Dermis blood vessel endothelial cell (primary cell): ENCODE results near the gene NUP62CL. TPM values are rescaled to one million over a fixed set of nuclear protein-coding genes. Genes with fewer than 3 reads are reported as not detected.
"Not testable (repeated sequence)": the region's sequence is repeated elsewhere in the genome, so short reads cannot be mapped to it uniquely, and the experiment has no call there.

Experiments used
- DNase-seq: peaks from one replicate; pipeline ENCODE4 v3.0.0; 2010
- total RNA-seq: library from RNA; depleted of rRNA; stranded (reverse); fragments of >200 nt; gene quantifications from 2 replicates; pipeline ENCODE4 v1.2.3, GENCODE V29; 2014

Gene NUP62CL, protein sequence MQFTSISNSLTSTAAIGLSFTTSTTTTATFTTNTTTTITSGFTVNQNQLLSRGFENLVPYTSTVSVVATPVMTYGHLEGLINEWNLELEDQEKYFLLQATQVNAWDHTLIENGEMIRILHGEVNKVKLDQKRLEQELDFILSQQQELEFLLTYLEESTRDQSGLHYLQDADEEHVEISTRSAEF
- 0.23 TPM in 1 of 2 replicates, not detected in the other for total RNA-seq

DNA sequence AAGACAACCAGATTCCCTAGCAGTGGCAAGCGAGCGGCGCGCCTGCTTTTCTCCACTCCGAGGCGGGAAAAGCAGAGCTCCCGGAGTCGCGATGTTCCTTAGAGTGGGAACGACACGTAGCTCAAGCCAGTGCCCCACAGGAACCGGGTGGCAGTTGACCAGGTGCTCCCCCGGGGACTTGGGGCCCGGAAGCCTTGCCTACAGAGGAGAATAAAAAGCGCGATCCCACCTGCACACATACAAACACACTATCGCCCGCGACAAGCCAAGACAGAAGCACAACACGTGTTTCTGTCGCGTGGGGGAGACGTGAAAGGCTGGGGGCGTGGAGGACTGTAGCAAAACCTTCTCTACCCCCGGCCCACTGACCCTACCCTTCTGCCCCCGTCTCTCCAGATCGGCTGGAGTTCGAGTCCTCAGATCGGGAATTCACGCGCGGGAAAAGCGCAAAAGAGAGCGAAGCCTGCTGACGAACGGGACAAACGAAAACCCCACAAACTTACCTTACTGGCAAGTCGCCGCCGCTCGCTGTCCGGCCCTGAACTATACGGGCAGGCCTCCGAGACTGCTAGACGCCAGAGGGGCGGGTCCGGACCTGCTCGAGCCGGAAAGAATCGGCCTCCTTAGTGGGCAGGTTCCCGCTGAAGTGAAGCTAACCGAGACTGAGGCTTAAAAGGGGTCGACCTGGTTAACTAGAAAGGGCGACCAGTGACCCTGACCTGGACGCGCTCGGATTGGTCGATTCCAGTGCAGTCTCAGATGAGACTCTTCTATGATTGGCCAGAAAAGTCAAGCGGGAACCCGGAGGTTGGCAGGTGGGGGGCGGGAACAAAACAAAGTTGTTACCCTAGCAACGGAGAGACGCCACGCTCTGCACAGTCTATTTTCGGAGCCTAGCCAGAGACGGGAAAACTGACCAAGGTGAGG lies at the start of gene NUP62CL, which contains the start of gene DNAAF6:
TSS of gene NUP62CL (minus strand) at position 664 of the 927 bp plus-strand sequence. CDS start 31,287 bp downstream, outside the sequence.
TSS of gene DNAAF6 (plus strand) at position 842 of the 927 bp plus-strand sequence. CDS start 6,265 bp downstream, outside the sequence.
- peak; percentile 21 for DNase-seq

DNA sequence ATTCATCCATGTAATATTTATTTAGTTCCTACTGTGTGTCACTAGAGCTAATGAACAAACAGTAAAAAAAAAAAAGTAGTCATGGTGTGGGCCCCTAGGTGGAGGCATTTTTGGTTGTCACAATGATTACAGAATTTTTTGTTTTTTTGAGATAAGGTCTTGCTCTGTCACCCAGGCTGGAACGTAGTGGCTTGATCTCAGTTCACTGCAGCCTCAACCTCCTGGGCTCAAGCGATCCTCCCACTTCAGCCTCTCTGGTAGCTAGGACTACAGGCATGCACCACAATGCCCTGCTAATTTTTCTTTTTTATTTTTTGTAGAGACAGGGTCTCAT lies 22.2 kb upstream of the NUP62CL start:
- DNase-seq: no peak

DNA sequence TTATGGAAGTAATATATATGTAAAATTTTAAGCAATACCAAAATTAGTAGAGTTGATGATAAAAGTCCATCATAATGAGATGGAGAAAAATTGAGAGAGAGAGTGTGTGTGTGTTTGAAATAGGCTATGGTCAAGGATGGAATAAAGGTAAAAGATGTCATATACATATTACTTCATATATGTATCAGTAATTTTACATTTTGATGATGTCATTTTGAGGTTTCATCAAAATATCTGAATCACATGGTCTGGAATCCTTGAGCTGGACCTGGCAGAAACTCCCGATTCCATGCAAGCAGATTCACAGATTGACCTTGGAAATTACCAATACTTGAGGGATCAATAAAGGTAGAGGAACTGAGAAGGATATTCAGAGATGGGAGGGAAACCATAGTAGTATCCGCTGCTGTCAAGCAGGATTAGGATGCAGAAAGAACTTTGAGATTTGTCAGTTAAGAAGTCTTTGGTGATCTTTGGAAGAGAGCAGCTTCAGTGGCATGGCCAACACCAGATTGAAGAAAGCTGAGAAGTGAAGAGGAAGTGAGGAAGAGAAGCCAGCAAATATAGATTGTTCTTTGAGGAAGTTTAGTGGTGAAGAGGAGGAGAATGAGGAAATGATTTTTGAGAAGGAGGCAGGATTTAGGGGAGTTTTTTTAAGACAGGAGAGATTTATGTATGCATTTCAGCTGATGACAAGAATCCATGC lies 21.7 kb upstream of the NUP62CL start:
- no peak for DNase-seq

DNA sequence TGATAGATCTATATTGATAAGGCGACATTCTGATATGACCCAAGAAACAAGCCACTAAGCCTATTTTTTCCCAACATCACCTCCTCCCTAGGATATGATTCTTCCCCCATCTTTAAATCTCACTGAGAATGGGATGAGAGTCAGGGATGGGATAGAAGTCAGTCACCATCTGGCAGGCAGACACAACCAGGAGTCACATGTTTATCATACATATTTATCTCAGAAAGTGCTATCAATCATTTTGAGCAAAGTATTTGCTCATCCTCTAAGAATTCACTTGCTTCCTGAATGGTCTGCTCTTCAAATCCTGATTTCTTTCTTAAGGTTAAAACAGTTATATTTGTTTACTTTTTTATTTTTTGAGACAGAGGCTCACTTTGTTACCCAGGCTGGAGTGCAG lies 20.5 kb upstream of the NUP62CL start:
- no peak for DNase-seq

DNA sequence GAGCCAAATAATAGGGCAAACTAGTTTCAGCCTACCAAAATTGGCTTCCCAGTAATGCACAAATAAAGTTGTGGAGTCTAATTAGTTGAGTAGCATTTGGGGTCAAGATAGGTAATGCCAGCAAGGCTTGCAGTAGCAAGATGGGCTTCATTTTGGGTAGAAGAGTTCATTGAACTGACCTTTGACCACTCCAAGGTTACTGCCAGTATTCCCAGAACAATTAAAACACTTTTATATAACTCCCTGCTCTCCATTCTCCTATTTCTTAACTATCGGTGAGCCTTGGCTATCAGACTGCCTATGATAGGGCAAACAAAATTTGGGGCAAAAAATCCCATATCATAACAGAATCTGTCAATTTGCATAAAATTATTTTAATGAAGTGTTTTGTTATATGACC lies 7.2 kb upstream of the NUP62CL start:
- no peak for DNase-seq

DNA sequence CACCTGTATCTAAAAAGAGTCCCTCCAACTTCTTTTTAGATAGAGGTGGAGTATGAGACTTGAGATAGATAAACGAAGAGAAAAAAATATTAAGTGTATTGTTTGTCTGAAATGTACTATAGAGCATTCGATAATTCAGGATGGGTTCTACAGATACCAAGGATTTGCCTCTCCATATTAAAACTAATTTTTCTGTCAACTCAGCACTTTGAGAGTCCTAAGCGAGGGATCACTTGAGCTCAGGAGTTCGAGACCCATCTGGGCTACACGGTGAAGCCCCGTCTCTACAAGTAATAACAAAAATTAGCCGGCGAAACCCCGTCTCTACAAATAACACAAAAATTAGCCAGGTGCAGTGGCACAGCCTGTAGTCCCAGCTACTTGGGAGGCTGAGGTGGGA lies 1.7 kb upstream of the NUP62CL start:
- no peak for DNase-seq

DNA sequence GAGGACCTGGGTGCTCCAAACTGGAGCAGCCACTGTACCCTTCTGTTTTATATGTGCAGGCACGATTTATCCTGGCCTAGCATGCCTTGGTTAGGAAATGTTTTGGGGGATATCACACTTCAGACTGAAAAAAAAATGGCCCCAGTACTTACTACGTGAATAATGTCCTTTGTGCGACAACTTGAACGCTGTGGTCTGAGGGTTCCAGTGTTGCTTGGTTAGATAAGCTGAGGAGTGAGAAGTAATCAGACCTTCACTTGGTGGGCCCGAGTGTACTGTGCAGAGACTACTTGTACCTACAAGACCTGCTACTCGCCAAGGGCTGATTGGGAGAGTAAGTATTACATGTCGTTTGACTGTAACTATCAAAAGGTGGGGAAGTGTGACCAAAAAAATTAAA lies 856 bp upstream of the NUP62CL start:
- DNase-seq: no peak

DNA sequence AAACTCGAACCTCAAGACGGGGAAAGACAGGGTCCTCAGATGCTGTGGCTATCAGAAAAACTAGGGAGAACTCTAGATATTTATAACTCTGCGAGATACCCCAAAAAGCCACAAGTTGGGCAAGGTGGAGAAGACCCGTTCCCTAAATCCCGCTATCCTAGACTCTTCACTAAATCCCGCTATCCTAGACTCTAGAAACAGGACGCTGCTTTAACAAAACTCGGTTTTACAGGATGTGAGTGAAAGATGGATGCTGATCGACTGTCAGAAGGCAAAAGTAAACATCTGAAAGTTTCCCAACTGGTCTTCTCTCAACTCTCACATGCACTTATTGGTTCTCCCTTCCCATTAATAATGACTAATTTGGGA lies 448 bp upstream of the NUP62CL start:
- DNase-seq: no peak

DNA sequence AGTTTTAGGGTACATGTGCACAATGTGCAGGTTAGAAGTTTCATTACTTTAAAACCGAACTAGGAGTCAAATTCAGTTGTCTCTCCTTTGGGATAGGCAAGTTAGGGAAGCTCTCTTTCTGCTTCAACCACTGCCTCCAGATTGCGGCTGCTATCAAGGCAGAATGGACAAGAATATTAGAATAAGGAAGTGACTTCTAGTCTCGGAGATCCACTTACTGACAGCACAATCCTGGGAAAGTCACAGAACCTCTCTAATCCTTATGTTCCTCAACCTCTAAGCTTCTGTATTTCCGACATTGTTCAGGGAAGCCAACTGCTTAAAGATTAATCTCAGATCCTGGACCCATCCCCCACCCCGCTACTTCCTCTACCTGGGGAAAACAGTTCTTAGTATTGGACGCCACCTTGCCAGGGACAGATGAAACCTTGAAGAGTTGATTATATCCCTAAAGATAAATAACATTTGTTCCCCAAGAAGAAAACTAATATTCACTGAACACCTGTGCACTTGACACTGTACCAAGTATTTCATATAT lies 2.1 kb downstream of the NUP62CL start:
- DNase-seq: no peak

DNA sequence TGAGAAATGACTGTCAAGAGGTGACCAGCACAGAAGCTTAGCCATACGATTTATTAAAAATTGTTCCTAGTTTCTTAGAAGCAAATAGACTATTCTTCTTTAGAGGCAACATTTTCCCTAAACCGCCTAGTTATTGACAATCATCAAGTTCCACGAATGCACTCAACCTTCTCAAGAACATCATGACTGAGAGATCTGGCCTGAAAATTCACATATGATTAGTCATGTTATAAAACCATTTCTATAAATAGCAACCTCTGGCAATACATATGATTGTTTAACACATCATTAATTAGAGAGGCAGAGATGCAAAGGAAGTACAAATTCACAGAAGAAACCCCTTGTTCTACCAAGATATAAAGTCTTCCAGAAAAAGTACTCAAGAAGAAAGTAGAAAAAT lies 6.7 kb downstream of the NUP62CL start:
- no peak for DNase-seq

DNA sequence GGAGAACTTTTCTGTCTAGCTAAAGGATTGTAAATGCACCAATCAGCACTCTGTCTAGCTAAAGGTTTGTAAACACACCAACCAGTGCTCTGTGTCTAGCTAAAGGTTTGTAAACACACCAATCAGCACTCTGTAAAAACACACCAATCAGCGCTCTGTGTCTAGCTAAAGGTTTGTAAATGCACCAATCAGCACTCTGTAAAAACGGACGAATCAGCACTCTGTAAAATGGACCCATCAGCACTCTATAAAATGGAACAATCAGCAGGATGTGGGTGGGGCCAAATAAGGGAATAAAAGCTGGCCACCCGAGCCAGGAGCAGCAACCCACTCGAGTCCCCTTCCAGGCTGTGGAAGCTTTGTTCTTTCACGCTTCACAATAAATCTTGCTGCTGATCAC lies 8.2 kb downstream of the NUP62CL start:
- not testable (repeated sequence) for DNase-seq

DNA sequence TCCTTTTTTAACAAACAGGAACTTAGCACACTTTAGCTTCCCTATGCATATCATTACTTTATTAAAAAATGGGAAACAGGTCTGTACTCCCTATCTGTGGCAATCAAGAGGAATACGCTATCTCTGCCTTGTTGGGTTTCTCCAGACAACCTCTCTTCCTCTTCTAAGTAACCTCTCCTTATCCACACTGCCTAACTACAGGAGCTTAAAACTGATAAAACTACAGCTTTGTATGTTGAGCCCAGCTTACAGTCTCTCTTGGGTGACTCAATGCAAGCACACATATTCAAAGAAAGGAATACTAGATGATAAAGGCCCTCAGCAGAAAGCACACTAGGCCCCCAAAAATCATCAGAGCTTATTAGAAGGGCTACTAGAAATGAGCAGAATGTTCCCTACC lies 8.9 kb downstream of the NUP62CL start:
- DNase-seq: no peak

DNA sequence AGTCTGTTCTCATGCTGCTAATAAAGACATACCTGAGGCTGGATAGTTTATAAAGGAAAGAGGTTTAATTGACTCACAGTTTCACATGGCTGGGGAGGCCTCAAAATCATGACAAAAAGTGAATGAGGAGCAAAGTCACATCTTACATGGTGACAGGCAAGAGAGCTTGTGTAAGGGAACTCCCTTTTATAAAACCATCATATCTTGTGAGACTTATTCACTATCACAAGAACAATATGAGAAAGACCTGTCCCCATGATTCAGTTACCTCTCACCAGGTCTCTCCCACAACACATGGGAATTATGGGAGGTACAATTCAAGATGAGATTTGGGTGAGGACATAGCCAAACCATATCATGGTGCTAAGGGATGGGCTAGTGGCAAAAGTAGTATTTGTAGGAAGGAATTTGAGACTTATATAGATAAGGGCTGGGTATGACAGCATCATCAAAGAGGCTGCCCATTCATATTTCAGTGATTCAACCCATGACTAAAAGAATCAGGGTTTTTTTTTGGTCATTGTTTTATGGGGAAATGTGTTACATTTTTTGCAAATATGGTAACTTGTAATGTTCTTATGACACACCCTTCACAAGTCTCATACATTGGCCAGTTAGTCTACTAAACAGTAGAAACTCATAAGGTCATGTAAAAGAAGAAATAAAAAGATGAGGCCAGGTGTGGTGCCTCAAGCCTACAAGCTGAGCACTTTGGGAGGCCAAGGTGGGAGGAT lies 34.7 kb downstream of the NUP62CL start:
- DNase-seq: no peak

DNA sequence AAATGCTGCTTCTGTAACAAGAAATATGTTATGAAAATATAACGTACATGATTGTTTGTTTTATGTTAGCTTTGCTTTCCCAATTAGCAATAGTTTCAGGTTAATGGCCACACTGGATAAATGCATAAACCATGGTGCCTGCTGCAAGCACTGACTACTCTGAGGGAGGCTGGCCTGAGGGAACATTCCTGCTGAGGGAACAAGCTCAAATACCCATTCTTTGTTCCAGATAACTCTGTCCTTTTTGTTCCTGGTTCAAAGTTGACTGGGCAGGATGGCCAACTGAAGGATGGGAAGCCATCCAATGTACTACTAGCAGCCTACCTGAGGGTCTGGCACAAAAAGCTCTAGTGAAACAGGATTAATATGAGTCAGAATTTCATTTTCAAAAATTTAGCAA lies 37.5 kb downstream of the NUP62CL start:
- no peak for DNase-seq

DNA sequence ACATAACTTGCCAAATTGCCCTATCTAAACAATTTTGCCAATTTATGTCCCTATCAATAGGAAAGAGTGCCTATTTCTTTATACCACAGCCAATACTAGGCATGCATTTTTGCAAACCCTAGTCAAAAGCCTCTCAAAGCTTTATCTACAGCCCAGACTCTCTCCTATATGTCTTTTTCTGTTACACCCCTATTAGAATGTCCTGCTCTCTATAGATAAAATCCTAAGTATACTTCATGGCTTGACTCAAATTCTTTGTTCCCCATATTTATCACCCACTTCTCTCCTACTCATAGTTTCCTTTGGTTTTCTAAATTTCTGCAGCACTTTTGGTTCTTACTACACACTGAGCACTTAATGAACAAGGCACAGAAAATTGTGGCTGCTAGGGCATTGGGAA lies 38.0 kb downstream of the NUP62CL start:
- DNase-seq: no peak

DNA sequence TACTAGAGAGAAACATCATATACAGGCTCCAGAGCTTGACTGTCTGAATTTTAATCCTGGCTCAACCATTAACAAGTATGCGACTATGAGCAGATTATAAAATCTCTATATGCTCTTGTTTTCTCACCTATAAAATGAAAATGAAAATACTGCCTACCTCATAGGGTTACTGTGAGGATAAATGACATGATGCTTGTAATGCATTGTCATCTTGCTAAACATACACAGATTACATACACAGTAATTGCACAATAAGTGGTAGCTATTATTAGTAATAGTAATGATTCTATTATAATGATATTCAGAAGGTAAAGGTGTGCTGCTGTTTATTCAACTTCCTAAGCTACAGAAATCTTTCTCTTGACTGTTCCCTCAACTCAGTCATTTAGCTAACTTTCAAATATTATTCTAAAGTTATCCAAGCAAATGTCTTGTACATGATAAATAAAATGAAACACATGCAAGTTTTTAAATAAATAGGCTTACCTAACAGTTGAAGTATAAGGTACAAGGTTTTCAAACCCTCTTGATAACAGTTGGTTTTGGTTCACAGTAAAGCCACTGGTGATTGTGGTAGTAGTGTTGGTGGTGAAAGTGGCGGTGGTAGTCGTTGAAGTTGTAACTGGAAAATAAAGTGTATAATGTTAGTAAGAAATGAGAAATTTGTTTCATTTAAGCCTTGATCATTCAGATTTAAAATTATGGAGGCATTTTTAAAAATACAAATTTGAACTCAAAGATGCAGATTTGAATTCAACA lies 38.9 kb downstream of the NUP62CL start:
- no peak for DNase-seq

DNA sequence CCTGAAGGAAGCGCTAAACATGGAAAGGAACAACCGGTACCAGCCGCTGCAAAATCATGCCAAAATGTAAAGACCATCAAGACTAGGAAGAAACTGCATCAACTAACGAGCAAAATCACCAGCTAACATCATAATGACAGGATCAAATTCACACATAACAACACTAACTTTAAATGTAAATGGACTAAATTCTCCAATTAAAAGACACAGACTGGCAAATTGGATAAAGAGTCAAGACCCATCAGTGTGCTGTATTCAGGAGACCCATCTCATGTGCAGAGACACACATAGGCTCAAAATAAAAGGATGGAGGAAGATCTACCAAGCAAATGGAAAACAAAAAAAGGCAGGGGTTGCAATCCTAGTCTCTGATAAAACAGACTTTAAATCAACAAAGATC lies 48.6 kb downstream of the NUP62CL start:
- DNase-seq: not testable (repeated sequence)

DNA sequence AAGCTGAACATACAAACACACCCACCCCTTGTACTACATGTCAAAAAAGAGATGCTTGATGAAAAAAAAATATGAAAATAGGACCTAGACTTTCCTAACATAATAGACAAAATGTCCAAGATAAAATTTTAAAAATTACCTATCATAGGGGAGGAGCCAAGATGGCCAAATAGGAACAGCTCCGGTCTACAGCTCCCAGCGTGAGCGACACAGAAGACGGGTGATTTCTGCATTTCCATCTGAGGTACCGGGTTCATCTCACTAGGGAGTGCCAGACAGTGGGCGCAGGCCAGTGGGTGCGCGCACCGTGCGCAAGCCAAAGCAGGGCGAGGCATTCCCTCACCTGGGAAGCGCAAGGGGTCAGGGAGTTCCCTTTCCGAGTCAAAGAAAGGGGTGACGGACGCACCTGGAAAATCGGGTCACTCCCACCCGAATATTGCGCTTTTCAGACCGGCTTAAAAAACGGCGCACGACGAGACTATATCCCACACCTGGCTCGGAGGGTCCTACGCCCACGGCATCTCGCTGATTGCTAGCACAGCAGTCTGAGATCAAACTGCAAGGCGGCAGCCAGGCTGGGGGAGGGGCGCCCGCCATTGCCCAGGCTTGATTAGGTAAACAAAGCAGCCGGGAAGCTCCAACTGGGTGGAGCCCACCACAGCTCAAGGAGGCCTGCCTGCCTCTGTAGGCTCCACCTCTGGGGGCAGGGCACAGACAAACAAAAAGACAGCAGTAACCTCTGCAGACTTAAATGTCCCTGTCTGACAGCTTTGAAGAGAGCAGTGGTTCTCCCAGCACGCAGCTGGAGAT lies 50.4 kb downstream of the NUP62CL start:
- DNase-seq: not testable (repeated sequence)

DNA sequence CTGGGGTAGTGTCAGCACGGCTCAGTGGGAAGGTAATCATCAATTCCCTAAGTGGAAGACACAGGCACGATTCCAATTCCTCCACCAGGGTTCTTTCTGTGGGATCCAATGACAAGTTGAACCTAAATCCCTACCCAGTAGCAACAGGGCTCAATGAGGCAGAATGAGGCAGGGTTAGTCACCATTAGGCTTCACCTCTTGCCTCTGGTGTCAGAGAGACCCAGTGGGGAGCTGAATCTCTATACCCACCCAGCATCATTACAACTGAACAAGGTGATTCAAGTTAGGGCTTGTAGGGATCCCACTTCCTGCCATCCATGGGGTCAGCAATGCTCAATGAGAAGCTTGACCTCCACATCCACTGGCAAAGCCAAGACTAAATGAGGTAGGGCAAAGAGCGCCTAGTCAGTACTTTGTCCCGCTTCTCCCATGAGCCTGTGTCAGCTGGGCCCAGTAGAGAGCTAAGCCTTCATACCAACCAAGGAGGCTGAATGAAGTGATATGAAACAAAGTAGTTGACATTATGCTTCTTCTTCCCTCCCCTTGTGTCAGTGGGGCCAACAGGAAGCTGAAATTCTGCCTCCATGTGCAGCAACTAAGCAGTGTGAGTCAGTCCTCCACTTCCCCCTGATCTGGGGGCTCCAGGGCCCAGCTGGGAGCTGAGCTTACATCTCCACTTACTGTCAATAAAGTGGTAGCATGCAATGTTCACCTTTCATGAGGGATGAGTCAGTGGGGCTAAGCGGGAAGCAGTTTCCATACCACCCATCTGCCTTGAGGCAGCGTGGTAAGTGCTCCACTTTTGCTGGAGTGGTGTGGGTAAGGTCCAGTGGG lies 51.2 kb downstream of the NUP62CL start:
- DNase-seq: no peak

DNA sequence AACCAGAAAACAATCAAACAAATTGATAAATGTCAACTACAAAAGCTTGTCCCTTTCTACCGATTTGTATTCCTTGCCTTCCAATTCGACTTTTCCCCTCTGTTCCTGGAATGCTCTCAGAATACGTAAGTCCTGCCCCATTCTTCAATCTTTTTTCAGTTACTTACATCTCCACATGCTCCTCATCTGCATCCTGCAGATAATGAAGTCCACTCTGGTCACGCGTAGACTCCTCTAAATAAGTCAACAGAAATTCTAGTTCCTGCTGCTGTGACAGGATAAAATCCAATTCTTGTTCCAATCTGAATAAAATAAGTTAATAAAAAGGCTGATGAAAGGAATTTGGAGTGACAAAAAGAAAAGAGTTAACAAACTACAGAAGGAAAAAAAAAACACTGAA lies 53.2 kb downstream of the NUP62CL start:
- no peak for DNase-seq
